ENCODE results near the gene MYO5B. TPM values are rescaled to one million over a fixed set of nuclear protein-coding genes. Genes with fewer than 3 reads are reported as not detected.

MYO5B gene
- total RNA-seq, 4 donors from 2014 or later, result 6.3 to 35.2 (median 10.2) TPM

- Histone ChIP-seq H3K27me3 (no peaks in the 10 kb centered on the region), H3K4me1 (no peaks in the 10 kb centered on the region), H3K4me3 (no peak overlapping the region), H3K36me3 (no peaks in the 10 kb centered on the region), H3K9me3 (no peaks in the 10 kb centered on the region), H3K27ac (no peak overlapping the region)
- DNase-seq (ENCODE audit: low spot score in 2 of 2), result no peak
- TF ChIP-seq POLR2A (IDR thresholded peaks at IDR 0.05), result no peak
- no peak for TF ChIP-seq EP300 (IDR thresholded peaks at IDR 0.05)
- TF ChIP-seq, protein P1, sequence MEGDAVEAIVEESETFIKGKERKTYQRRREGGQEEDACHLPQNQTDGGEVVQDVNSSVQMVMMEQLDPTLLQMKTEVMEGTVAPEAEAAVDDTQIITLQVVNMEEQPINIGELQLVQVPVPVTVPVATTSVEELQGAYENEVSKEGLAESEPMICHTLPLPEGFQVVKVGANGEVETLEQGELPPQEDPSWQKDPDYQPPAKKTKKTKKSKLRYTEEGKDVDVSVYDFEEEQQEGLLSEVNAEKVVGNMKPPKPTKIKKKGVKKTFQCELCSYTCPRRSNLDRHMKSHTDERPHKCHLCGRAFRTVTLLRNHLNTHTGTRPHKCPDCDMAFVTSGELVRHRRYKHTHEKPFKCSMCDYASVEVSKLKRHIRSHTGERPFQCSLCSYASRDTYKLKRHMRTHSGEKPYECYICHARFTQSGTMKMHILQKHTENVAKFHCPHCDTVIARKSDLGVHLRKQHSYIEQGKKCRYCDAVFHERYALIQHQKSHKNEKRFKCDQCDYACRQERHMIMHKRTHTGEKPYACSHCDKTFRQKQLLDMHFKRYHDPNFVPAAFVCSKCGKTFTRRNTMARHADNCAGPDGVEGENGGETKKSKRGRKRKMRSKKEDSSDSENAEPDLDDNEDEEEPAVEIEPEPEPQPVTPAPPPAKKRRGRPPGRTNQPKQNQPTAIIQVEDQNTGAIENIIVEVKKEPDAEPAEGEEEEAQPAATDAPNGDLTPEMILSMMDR (IDR thresholded peaks at IDR 0.05), result no peak
- 32 to 43% methylated on average over 4 of the region's 4 CpGs for whole genome bisulfite sequencing, 2 donors
Observed at GRCh38 chr18:50075772-50076171, 119.2 kb downstream of the MYO5B start.

DNA sequence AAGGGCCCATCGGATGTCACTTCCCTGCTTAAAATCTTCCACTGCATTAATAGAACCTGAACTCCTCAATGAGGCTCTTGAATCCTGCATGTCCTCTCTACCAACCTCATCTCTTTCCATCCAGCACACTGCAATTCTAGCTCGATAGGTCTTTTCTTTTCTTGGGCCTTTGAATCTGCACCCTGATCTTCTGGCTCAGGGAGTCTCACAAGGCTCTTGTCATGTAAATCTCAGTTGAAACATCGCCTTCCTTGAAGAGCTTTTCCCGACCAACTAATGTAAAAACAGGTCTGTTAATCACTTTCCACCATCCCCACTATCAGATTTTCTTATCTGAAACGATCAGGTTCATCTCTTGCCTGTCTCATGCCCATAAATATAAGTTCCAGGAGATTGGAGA lies 120.5 kb downstream of the MYO5B start:
- H3K27ac ChIP-seq, result no peak overlapping the region

GRCh38 chr18:50073319-50073718 lies 121.6 kb downstream of the MYO5B start:
- TF ChIP-seq EP300 (IDR thresholded peaks at IDR 0.05), result no peak
- TF ChIP-seq, protein P1 (IDR thresholded peaks at IDR 0.05), result no peak
- no peak for TF ChIP-seq POLR2A (IDR thresholded peaks at IDR 0.05)
- Histone ChIP-seq H3K36me3 (no peaks in the 10 kb centered on the region), H3K9me3 (no peaks in the 10 kb centered on the region), H3K4me3 (no peak overlapping the region), H3K27me3 (no peaks in the 10 kb centered on the region), H3K4me1 (no peaks in the 10 kb centered on the region), H3K27ac (no peak overlapping the region)
- 76 to 82% methylated on average over 2 of the region's 2 CpGs for WGBS, 2 donors
- DNase-seq (ENCODE audit: low spot score in 2 of 2), result no peak

More for the DNA sequence above, 120.5 kb downstream of the MYO5B start:
- Histone ChIP-seq H3K36me3 (no peaks in the 10 kb centered on the region), H3K9me3 (no peaks in the 10 kb centered on the region), H3K4me1 (no peaks in the 10 kb centered on the region), H3K4me3 (no peak overlapping the region), H3K27me3 (no peaks in the 10 kb centered on the region)
- TF ChIP-seq POLR2A (IDR thresholded peaks at IDR 0.05) (no peak), EP300 (IDR thresholded peaks at IDR 0.05) (no peak)
- TF ChIP-seq, protein P1 (IDR thresholded peaks at IDR 0.05), result no peak
- 84 to 86% methylated on average over 5 of the region's 5 CpGs for WGBS, 2 donors
- DNase-seq (ENCODE audit: low spot score in 2 of 2), result no peak

DNA sequence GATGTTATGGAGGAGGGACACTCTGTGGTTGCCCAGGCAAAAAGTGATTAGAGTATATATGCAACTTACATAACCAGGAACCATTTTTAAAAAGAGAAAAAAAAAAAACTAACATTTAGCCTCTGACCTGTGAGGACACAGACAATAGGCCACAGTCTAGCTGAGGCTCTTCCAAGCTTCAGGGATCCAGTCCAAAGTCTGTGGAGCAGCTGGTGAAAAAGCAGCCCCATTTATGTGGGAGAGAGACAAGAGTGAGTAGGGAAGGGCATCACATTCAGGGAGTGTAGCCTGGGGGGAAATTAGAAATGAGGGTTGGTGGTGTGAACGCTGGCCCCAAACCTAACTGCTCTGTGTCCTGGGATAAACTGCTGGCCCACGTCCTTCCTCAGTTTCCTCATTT lies 122.8 kb downstream of the MYO5B start:
- Histone ChIP-seq H3K27me3 (no peaks in the 10 kb centered on the region), H3K4me1 (no peaks in the 10 kb centered on the region), H3K27ac (no peak overlapping the region), H3K9me3 (no peaks in the 10 kb centered on the region), H3K4me3 (no peak overlapping the region), H3K36me3 (no peaks in the 10 kb centered on the region)
- TF ChIP-seq, protein P1 (IDR thresholded peaks at IDR 0.05), result no peak
- no peak for TF ChIP-seq EP300 (IDR thresholded peaks at IDR 0.05)
- no peak for TF ChIP-seq POLR2A (IDR thresholded peaks at IDR 0.05)
- 55 to 59% methylated on average over 2 of the region's 2 CpGs for WGBS, 2 donors
- DNase-seq (ENCODE audit: low spot score in 2 of 2), result no peak

GRCh38 chr18:50071397-50071796 lies 123.5 kb downstream of the MYO5B start:
- H3K27me3 ChIP-seq, result no peaks in the 10 kb centered on the region
- WGBS, 2 donors, result 67 to 80% methylated on average over 4 of the region's 4 CpGs
- no peak overlapping the region for H3K4me3 ChIP-seq
- no peaks in the 10 kb centered on the region for H3K36me3 ChIP-seq
- H3K4me1 ChIP-seq, result no peaks in the 10 kb centered on the region
- DNase-seq (ENCODE audit: low spot score in 2 of 2), result no peak
- no peaks in the 10 kb centered on the region for H3K9me3 ChIP-seq
- TF ChIP-seq POLR2A (IDR thresholded peaks at IDR 0.05) (no peak), EP300 (IDR thresholded peaks at IDR 0.05) (no peak)
- TF ChIP-seq, protein P1 (IDR thresholded peaks at IDR 0.05), result no peak
- no peak overlapping the region for H3K27ac ChIP-seq
